ENCODE results near the gene GPR4. TPM values are rescaled to one million over a fixed set of nuclear protein-coding genes. Genes with fewer than 3 reads are reported as not detected.
A peak's percentile ranks its signal among the peaks of the same experiment; 100 is the strongest.

GPR4 gene
- total and polyA plus RNA-seq, 8 donors, result 2.4 to 9.5 (median 4.4) TPM

DNA sequence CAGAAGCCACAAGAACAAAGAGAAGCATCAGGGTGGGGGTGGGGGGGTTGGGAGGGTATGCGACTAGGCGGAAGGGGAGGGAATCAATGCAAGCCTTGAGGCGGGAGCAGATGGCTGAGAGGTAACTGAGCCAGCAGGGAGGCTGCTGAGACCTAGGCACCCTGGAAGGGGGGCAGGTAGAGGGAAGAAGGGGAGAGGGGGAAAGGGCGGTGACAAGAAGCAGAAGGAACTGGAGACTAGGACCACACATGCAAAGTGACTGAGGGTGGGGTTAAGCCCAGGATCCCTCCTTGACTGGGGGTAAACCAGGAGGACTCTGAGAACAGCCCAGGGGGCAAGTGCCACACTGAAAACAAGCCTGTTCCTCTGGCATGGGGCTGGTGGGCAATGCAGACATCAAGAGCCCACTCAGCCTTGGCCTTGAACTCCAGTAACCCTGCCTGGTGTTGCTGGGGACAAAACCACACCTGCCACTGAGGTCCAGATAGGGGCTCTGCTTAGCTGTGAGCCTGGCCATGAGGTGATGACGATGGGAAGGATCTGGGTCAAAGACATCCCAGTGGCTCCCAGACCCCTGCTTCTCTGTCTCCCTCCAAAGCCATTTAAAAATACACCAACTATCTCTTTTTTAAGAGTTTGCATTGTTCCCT is 37.8 kb downstream of the GPR4 start:
- Histone ChIP-seq H3K4me1 (peaks cover 0 to 7% of the 10 kb centered on the region in 2 donors), H3K36me3 (no peaks in the 10 kb centered on the region), H3K27me3 (no peaks in the 10 kb centered on the region), H3K9me3 (no peaks in the 10 kb centered on the region), H3K27ac (no peak overlapping the region), H3K4me3 (no peak overlapping the region)
- TF ChIP-seq, protein P1, sequence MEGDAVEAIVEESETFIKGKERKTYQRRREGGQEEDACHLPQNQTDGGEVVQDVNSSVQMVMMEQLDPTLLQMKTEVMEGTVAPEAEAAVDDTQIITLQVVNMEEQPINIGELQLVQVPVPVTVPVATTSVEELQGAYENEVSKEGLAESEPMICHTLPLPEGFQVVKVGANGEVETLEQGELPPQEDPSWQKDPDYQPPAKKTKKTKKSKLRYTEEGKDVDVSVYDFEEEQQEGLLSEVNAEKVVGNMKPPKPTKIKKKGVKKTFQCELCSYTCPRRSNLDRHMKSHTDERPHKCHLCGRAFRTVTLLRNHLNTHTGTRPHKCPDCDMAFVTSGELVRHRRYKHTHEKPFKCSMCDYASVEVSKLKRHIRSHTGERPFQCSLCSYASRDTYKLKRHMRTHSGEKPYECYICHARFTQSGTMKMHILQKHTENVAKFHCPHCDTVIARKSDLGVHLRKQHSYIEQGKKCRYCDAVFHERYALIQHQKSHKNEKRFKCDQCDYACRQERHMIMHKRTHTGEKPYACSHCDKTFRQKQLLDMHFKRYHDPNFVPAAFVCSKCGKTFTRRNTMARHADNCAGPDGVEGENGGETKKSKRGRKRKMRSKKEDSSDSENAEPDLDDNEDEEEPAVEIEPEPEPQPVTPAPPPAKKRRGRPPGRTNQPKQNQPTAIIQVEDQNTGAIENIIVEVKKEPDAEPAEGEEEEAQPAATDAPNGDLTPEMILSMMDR (IDR thresholded peaks at IDR 0.05), result no peak
- peak in 1 of 4 donors; percentile 15 for DNase-seq
- intact Hi-C loops (cut with DNase I), result no loop called here
- ATAC-seq, result no peak

DNA sequence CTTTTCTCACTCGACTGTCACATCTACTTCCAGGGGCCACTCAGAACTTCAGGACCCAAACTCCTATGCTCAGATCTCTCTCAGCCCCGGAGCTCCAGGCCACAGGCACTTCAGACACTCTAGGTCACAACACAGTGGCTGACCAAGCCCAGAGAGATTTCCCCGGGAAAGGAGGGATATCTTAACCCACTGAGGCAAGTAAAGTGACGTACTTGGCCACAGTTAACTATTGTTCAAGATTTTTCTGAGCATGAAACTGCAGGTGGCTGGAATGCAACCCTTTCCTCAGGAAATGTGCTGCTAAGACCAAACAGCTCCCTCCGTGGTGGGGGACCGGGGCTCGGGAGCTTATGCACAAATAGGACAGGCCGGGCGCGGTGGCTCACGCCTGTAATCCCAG is 41.3 kb downstream of the GPR4 start:
- Histone ChIP-seq H3K27me3 (no peaks in the 10 kb centered on the region), H3K36me3 (no peaks in the 10 kb centered on the region), H3K4me3 (no peak overlapping the region), H3K4me1 (peaks cover 0 to 9% of the 10 kb centered on the region in 2 donors), H3K27ac (no peak overlapping the region), H3K9me3 (no peaks in the 10 kb centered on the region)
- intact Hi-C loops (cut with DNase I), result no loop called here
- TF ChIP-seq, protein P1 (IDR thresholded peaks at IDR 0.05), result no peak
- ATAC-seq, result no peak
- DNase-seq, result peak in 1 of 4 donors; percentile 43

DNA sequence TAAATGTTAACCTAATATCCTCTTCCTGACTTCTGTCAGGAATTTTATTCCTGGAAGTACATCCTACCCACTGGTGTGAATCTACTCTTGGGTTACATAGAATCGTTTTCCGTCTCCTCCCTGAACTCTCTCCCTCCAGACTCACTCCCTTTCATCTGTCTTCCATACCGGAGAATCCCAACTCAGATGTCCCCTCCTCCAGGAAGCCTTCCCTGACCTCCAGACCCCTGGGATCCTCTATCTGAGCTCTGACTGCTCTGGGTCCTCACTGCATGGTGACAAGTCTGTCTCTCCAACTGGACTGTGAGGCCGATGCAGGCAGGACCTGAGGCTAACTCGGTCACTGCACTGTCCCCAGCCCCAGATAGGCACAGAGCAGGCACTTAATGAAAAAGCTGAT is 42.0 kb downstream of the GPR4 start:
- DNase-seq (peak in 1 of 4 donors; percentile 14), ATAC-seq (no peak)
- no peaks in the 10 kb centered on the region for H3K9me3 ChIP-seq
- no peak overlapping the region for H3K4me3 ChIP-seq
- H3K4me1 ChIP-seq, result peaks cover 0 to 9% of the 10 kb centered on the region in 2 donors
- no peak overlapping the region for H3K27ac ChIP-seq
- TF ChIP-seq, protein P1 (IDR thresholded peaks at IDR 0.05), result no peak
- H3K27me3 ChIP-seq, result no peaks in the 10 kb centered on the region
- H3K36me3 ChIP-seq, result no peaks in the 10 kb centered on the region
- intact Hi-C loops (cut with DNase I), result no loop called here

DNA sequence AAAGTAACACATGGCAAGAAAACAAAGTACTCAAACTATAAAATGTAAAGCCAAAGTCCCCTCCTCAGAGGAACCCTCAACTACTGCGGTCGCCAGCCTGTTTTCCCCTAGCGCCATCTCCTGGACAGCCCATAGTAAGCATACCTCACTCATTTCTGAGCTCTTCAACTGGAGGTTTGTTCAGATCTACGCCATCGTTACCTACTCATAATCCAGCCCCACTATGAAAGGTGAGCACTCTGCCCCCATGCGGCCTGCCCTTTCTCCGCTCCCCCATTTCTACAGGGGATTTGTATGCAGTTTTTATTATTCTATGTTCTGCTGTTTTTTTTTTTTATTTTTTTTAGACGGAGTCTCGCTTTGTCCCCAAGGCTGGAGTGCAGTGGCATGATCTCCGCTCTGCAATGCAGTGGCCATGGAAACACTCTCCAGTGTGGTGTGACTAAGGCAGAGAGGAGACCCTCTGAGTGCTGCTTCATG is 43.6 kb downstream of the GPR4 start:
- Histone ChIP-seq H3K4me1 (peaks cover 0 to 9% of the 10 kb centered on the region in 2 donors), H3K27ac (no peak overlapping the region), H3K36me3 (peaks cover 0 to 6% of the 10 kb centered on the region in 2 donors), H3K27me3 (no peaks in the 10 kb centered on the region), H3K4me3 (no peak overlapping the region), H3K9me3 (no peaks in the 10 kb centered on the region)
- peak; percentile 93 for ATAC-seq
- TF ChIP-seq, protein P1 (IDR thresholded peaks at IDR 0.05), result peak; percentile 32 to 52
- intact Hi-C loops (cut with DNase I), result no loop called here
- peak; percentile 12 to 74 (median 44) for DNase-seq

DNA sequence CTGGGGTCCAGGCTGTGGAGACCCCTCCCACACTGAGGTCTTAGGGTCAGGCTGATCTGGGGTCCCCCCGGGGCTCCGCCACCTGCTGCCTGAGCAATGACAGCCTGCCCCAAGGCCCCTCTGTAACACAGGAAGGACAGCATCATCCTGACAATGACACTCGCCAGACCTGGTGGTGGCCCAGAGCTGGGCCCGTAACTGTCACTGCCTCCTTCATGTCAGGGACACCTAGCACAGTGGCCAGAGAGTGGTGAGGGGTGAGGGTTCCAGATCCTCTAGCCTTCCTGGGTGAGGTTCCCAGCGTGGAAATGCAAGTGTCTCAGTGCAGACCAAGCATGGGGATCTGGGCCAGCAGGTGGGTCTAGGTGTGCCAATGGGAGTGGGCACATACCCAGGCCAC is 45.2 kb downstream of the GPR4 start:
- H3K4me3 ChIP-seq, result no peak overlapping the region
- TF ChIP-seq, protein P1 (IDR thresholded peaks at IDR 0.05), result no peak
- ATAC-seq (no peak), DNase-seq (no peak)
- H3K9me3 ChIP-seq, result no peaks in the 10 kb centered on the region
- intact Hi-C loops (cut with DNase I), result no loop called here
- no peak overlapping the region for H3K27ac ChIP-seq
- no peaks in the 10 kb centered on the region for H3K27me3 ChIP-seq
- H3K36me3 ChIP-seq, result peaks cover 0 to 13% of the 10 kb centered on the region in 2 donors
- peaks cover 0 to 9% of the 10 kb centered on the region in 2 donors for H3K4me1 ChIP-seq

Data from left lung (tissue), 10 donors.